ENCODE data around the gene METTL18.
"Not testable (repeated sequence)": the region's sequence is repeated elsewhere in the genome, so short reads cannot be mapped to it uniquely, and the experiment has no call there.

Gene METTL18

GRCh38 chr1:169794530-169795416 lies at the start of gene METTL18:
Gene METTL18 (minus strand): TSS chr1:169794907. CDS start chr1:169793695, 1,212 bp downstream.
- DNase-seq (ENCODE audit: low spot score in 2 of 2) (peak; percentile 80 to 94), ATAC-seq (peak; percentile 99)
- Mint-ChIP-seq H3K4me1 (peaks cover 27% of the 10 kb centered on the region), H3K36me3 (peaks cover 45% of the 10 kb centered on the region), H3K27ac (peak within 1 kb of the TSS; percentile 98), H3K4me3 (peak within 1 kb of the TSS; percentile 95), H3K9me3 (no peaks in the 10 kb centered on the region)

GRCh38 chr1:169838942-169839341 lies 44.2 kb upstream of the METTL18 start:
- DNase-seq (ENCODE audit: low spot score in 2 of 2), result no peak
- no peak for ATAC-seq
- Mint-ChIP-seq H3K36me3 (peaks cover 69% of the 10 kb centered on the region), H3K4me3 (no peak overlapping the region), H3K27ac (no peak overlapping the region), H3K4me1 (no peaks in the 10 kb centered on the region), H3K9me3 (peaks cover 16% of the 10 kb centered on the region)

- Mint-ChIP-seq H3K4me1 (no peaks in the 10 kb centered on the region), H3K9me3 (peaks cover 16% of the 10 kb centered on the region), H3K4me3 (no peak overlapping the region), H3K36me3 (peaks cover 62% of the 10 kb centered on the region), H3K27ac (no peak overlapping the region)
- ATAC-seq, result no peak
- no peak for DNase-seq (ENCODE audit: low spot score in 2 of 2)
Observed at GRCh38 chr1:169836198-169836597, 41.5 kb upstream of the METTL18 start.

- Mint-ChIP-seq H3K27ac (no peak overlapping the region), H3K4me1 (no peaks in the 10 kb centered on the region), H3K4me3 (no peak overlapping the region), H3K9me3 (peaks cover 13% of the 10 kb centered on the region), H3K36me3 (peaks cover 62% of the 10 kb centered on the region)
- no peak for ATAC-seq
- no peak for DNase-seq (ENCODE audit: low spot score in 2 of 2)
Observed at GRCh38 chr1:169835647-169836046, 40.9 kb upstream of the METTL18 start.

GRCh38 chr1:169834869-169835268 lies 40.2 kb upstream of the METTL18 start:
- H3K9me3 Mint-ChIP-seq, result peaks cover 8% of the 10 kb centered on the region
- ATAC-seq (no peak), DNase-seq (ENCODE audit: low spot score in 2 of 2) (no peak)
- H3K4me1 Mint-ChIP-seq, result no peaks in the 10 kb centered on the region
- no peak overlapping the region for H3K4me3 Mint-ChIP-seq
- no peak overlapping the region for H3K27ac Mint-ChIP-seq
- peaks cover 60% of the 10 kb centered on the region for H3K36me3 Mint-ChIP-seq

- Mint-ChIP-seq H3K36me3 (peaks cover 58% of the 10 kb centered on the region), H3K4me1 (no peaks in the 10 kb centered on the region), H3K9me3 (no peaks in the 10 kb centered on the region), H3K4me3 (no peak overlapping the region), H3K27ac (peak overlapping the region; percentile 3)
- DNase-seq (ENCODE audit: low spot score in 2 of 2) (no peak), ATAC-seq (no peak)
Observed at GRCh38 chr1:169833179-169833901, 38.6 kb upstream of the METTL18 start.

- Mint-ChIP-seq H3K27ac (no peak overlapping the region), H3K4me3 (no peak overlapping the region), H3K4me1 (no peaks in the 10 kb centered on the region), H3K9me3 (no peaks in the 10 kb centered on the region), H3K36me3 (peaks cover 70% of the 10 kb centered on the region)
- DNase-seq (ENCODE audit: low spot score in 2 of 2) (no peak), ATAC-seq (no peak)
Observed at GRCh38 chr1:169829671-169830070, 35.0 kb upstream of the METTL18 start.

GRCh38 chr1:169824153-169824552 lies 29.4 kb upstream of the METTL18 start:
- no peak for DNase-seq (ENCODE audit: low spot score in 2 of 2)
- no peaks in the 10 kb centered on the region for H3K9me3 Mint-ChIP-seq
- H3K27ac Mint-ChIP-seq, result no peak overlapping the region
- no peaks in the 10 kb centered on the region for H3K4me1 Mint-ChIP-seq
- H3K4me3 Mint-ChIP-seq, result no peak overlapping the region
- peaks cover 48% of the 10 kb centered on the region for H3K36me3 Mint-ChIP-seq
- no peak for ATAC-seq

- DNase-seq (ENCODE audit: low spot score in 2 of 2) (no peak), ATAC-seq (no peak)
- no peak overlapping the region for H3K4me3 Mint-ChIP-seq
- peaks cover 22% of the 10 kb centered on the region for H3K36me3 Mint-ChIP-seq
- H3K9me3 Mint-ChIP-seq, result no peaks in the 10 kb centered on the region
- H3K27ac Mint-ChIP-seq, result no peak overlapping the region
- H3K4me1 Mint-ChIP-seq, result no peaks in the 10 kb centered on the region
Observed at GRCh38 chr1:169821500-169821899, 26.8 kb upstream of the METTL18 start.

- ATAC-seq (no peak), DNase-seq (ENCODE audit: low spot score in 2 of 2) (no peak)
- no peak overlapping the region for H3K27ac Mint-ChIP-seq
- H3K9me3 Mint-ChIP-seq, result no peaks in the 10 kb centered on the region
- H3K4me1 Mint-ChIP-seq, result no peaks in the 10 kb centered on the region
- no peak overlapping the region for H3K4me3 Mint-ChIP-seq
- H3K36me3 Mint-ChIP-seq, result peaks cover 13% of the 10 kb centered on the region
Observed at GRCh38 chr1:169816617-169817016, 21.9 kb upstream of the METTL18 start.

GRCh38 chr1:169814265-169814664 lies 19.6 kb upstream of the METTL18 start:
- no peaks in the 10 kb centered on the region for H3K4me1 Mint-ChIP-seq
- DNase-seq (ENCODE audit: low spot score in 2 of 2) (no peak), ATAC-seq (no peak)
- no peak overlapping the region for H3K4me3 Mint-ChIP-seq
- no peak overlapping the region for H3K27ac Mint-ChIP-seq
- H3K9me3 Mint-ChIP-seq, result no peaks in the 10 kb centered on the region
- H3K36me3 Mint-ChIP-seq, result peaks cover 26% of the 10 kb centered on the region

GRCh38 chr1:169812131-169812530 lies 17.4 kb upstream of the METTL18 start:
- peaks cover 38% of the 10 kb centered on the region for H3K36me3 Mint-ChIP-seq
- ATAC-seq (no peak), DNase-seq (ENCODE audit: low spot score in 2 of 2) (no peak)
- no peaks in the 10 kb centered on the region for H3K9me3 Mint-ChIP-seq
- H3K27ac Mint-ChIP-seq, result no peak overlapping the region
- no peak overlapping the region for H3K4me3 Mint-ChIP-seq
- no peaks in the 10 kb centered on the region for H3K4me1 Mint-ChIP-seq

- ATAC-seq; H3K27ac Mint-ChIP-seq; H3K4me3 Mint-ChIP-seq; H3K4me1 Mint-ChIP-seq; DNase-seq (ENCODE audit: low spot score in 2 of 2); H3K9me3 Mint-ChIP-seq: not testable (repeated sequence)
- H3K36me3 Mint-ChIP-seq, result peaks cover 38% of the 10 kb centered on the region
Observed at GRCh38 chr1:169811418-169812035, 16.8 kb upstream of the METTL18 start.

GRCh38 chr1:169809370-169810095 lies 14.8 kb upstream of the METTL18 start:
- Mint-ChIP-seq H3K36me3 (peaks cover 47% of the 10 kb centered on the region), H3K27ac (no peak overlapping the region), H3K4me1 (no peaks in the 10 kb centered on the region), H3K4me3 (no peak overlapping the region), H3K9me3 (no peaks in the 10 kb centered on the region)
- DNase-seq (ENCODE audit: low spot score in 2 of 2) (no peak), ATAC-seq (no peak)

- Mint-ChIP-seq H3K36me3 (peaks cover 62% of the 10 kb centered on the region), H3K9me3 (no peaks in the 10 kb centered on the region), H3K27ac (no peak overlapping the region), H3K4me3 (no peak overlapping the region), H3K4me1 (no peaks in the 10 kb centered on the region)
- DNase-seq (ENCODE audit: low spot score in 2 of 2) (no peak), ATAC-seq (no peak)
Observed at GRCh38 chr1:169804941-169805340, 10.2 kb upstream of the METTL18 start.

Data from stimulated activated effector memory CD8-positive, alpha-beta T cell treated with anti-CD3 and anti-CD28 coated beads, Interleukin-12 subunit alpha, Interleukin-12 subunit beta, amount 100 ng/mL, for 72 hours (primary cell).